SW480 (cell line): ENCODE data around the gene RSPO4.

ENCODE experiments used
- DNase-seq: peaks from one replicate; pipeline ENCODE4 v3.0.0-alpha.2; 2016; ENCODE audit warnings: low spot score

The RSPO4 gene

GRCh38 chr20:967796-968742 lies 34.0 kb downstream of the RSPO4 start:
- DNase-seq, result peak; percentile 43

- no peak for DNase-seq
Observed at GRCh38 chr20:965956-966355, 36.2 kb downstream of the RSPO4 start.

GRCh38 chr20:963795-964194 lies 38.3 kb downstream of the RSPO4 start:
- DNase-seq, result no peak

GRCh38 chr20:962683-963082 lies 39.4 kb downstream of the RSPO4 start:
- no peak for DNase-seq

GRCh38 chr20:962223-962622 lies 39.9 kb downstream of the RSPO4 start:
- no peak for DNase-seq

GRCh38 chr20:961768-962167 lies 40.3 kb downstream of the RSPO4 start:
- no peak for DNase-seq

- no peak for DNase-seq
Observed at GRCh38 chr20:959996-960615, 42.0 kb downstream of the RSPO4 start.

- DNase-seq, result no peak
Observed at GRCh38 chr20:958936-959815, 42.9 kb downstream of the RSPO4 start.

- DNase-seq, result no peak
Observed at GRCh38 chr20:957544-957943, 44.6 kb downstream of the RSPO4 start.

GRCh38 chr20:956330-956951 lies 45.7 kb downstream of the RSPO4 start:
- DNase-seq, result peak; percentile 64

GRCh38 chr20:955656-956055 lies 46.5 kb downstream of the RSPO4 start:
- DNase-seq, result no peak

GRCh38 chr20:955111-955510 lies 47.0 kb downstream of the RSPO4 start:
- DNase-seq, result no peak

GRCh38 chr20:953742-954141 lies 48.4 kb downstream of the RSPO4 start:
- peak; percentile 33 for DNase-seq

- no peak for DNase-seq
Observed at GRCh38 chr20:952196-952795, 49.8 kb downstream of the RSPO4 start.

- DNase-seq, result no peak
Observed at GRCh38 chr20:951384-952169, 50.5 kb downstream of the RSPO4 start.

- no peak for DNase-seq
Observed at GRCh38 chr20:949717-950116, 52.4 kb downstream of the RSPO4 start.

GRCh38 chr20:946826-947225 lies 55.3 kb downstream of the RSPO4 start:
- no peak for DNase-seq

GRCh38 chr20:945841-946240 lies 56.3 kb downstream of the RSPO4 start:
- DNase-seq, result no peak

- no peak for DNase-seq
Observed at GRCh38 chr20:944774-945410, 57.2 kb downstream of the RSPO4 start.

- no peak for DNase-seq
Observed at GRCh38 chr20:944148-944547, 58.0 kb downstream of the RSPO4 start.
